H54 (cell line): ENCODE data around the gene RETREG2.

Experiments used
- DNase-seq: peaks from one replicate; pipeline ENCODE4 v3.0.0; 2011; ENCODE audit warnings: low spot score, mixed read lengths; ENCODE audit not compliant: insufficient read length
- FAIRE-seq: peaks from 3 replicates; lab custom pipeline; 2011; peaks lifted over from hg19 to GRCh38; lab: Jason Lieb, UNC
- POLR2A ChIP-seq: IDR thresholded peaks from 2 replicates; pipeline ENCODE4 v1.6.1; 2011; ENCODE audit warnings: low read depth, mild to moderate bottlenecking, low read length

The RETREG2 gene

DNA sequence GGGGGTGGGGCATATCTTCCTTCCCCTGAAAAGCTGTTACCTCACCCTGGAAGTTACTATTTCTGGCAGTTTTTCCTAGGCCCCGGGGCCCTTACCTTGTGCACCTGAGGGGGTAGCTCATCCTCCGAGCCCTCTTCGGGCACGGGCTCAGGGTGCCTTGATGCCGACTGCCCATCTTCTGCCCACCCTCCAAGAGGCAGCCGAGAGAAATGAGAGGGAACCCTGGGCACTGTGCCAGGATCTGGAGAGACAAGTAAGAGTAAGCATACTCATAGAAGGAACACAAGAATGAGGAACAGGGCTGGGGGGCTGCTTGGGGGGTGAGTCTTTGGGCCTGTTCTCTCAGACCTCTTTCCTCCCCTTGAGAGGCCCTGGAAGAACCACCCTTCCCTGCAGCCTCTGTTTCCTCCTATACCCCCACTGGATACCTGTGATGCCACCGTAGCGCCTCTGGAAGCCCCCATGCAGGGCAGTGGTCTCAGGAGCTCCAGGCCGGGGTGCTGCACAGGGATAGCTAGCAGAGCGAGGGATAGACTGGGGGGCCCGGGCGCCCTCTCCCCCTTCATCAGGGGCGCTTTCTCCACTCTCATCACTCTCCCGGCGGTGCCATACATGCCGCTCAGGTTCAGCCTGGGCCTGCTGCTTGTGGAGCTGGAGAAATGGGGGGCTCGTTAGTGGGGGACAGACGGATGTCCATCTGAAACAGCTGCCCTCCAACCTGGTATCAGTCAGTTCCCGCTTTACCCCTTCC is 42.8 kb downstream of the RETREG2 start:
- DNase-seq (no peak), FAIRE-seq (no peak)
- TF ChIP-seq POLR2A: no peak

GRCh38 chr2:219221957-219222518 is 44.0 kb downstream of the RETREG2 start:
- FAIRE-seq (no peak), DNase-seq (no peak)
- TF ChIP-seq POLR2A: no peak

GRCh38 chr2:219223831-219224610 is 45.9 kb downstream of the RETREG2 start:
- DNase-seq (no peak), FAIRE-seq (no peak)
- TF ChIP-seq POLR2A: no peak

- DNase-seq (no peak), FAIRE-seq (no peak)
- no peak for TF ChIP-seq POLR2A
Observed at GRCh38 chr2:219225350-219225749, 47.3 kb downstream of the RETREG2 start.

DNA sequence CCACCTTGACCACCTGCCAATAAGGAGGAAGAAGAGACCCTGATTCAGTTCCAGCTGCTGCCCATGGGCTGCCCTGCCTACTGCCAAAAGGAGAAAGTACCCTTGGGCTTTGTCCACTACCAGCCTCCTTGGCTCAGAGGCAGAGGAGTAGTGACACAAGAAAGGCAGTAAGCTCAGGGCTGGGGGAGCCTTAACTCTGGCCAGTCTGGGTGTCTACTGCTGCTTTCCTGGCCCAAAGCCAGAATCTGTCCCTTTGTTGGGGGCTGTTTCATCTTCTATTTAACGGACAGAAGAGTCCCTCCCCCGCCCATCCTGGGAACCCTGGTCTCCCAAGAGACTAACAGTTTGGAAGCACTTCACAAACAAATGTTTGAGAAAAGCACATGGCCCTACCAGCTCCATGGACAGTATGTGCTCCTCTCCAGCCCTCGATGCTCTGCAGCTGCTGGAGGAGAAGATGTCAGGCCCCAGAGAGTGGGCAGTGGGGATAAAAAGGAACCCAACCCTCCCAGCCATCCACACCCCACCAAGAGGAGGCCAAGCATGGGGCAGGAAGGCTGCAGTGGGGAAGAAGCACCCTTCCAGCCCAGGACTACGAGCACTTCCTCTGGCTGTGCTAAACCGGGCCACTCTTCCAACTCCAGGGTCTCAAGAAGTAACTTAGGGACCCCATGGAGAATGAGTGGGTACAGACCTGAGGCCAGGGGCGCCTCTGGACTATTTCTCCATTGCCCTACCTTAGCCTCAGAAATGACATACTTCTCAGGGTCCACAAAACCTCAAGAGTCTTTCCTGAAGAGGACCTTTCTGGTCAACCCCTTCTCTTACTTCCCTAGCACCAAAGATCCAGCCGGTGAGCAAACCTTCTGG is 50.2 kb downstream of the RETREG2 start:
- DNase-seq (no peak), FAIRE-seq (no peak)
- TF ChIP-seq POLR2A: no peak

GRCh38 chr2:219228911-219229304 is 50.8 kb downstream of the RETREG2 start:
- no peak for DNase-seq
- no peak for TF ChIP-seq POLR2A
- no peak for FAIRE-seq

GRCh38 chr2:219229305-219230058 is 51.4 kb downstream of the RETREG2 start, which contains the start of the genes ANKZF1 and ATG9A:
TSS of gene ANKZF1 (plus strand) at chr2:219229806. CDS start at chr2:219230258, 452 bp downstream.
TSS of gene ATG9A (minus strand) at chr2:219229636. CDS start at chr2:219228024, 1,612 bp downstream.
- peak; percentile 65 for TF ChIP-seq POLR2A
- DNase-seq: peak; percentile 98
- peak; percentile 71 for FAIRE-seq

GRCh38 chr2:219230059-219230540 is 52.0 kb downstream of the RETREG2 start:
- TF ChIP-seq POLR2A: no peak
- peak; percentile 49 for DNase-seq
- no peak for FAIRE-seq

GRCh38 chr2:219234331-219234730 is 56.3 kb downstream of the RETREG2 start:
- FAIRE-seq: no peak
- TF ChIP-seq POLR2A: no peak
- no peak for DNase-seq
